ENCODE results near the gene FEM1B.

The FEM1B gene

GRCh38 chr15:68284616-68285258 is 7.2 kb downstream of the FEM1B start:
- no peak for DNase-seq (ENCODE audit: low read depth in 1 of 2, low spot score in 1 of 2)

- no peak for DNase-seq (ENCODE audit: low read depth in 1 of 2, low spot score in 1 of 2)
These were observed 7.9 kb downstream of the FEM1B start for GRCh38 chr15:68285259-68285980.

GRCh38 chr15:68286256-68286655 is 8.7 kb downstream of the FEM1B start:
- no peak for DNase-seq (ENCODE audit: low read depth in 1 of 2, low spot score in 1 of 2)

- DNase-seq (ENCODE audit: low read depth in 1 of 2, low spot score in 1 of 2), result no peak
These were observed 11.5 kb downstream of the FEM1B start for GRCh38 chr15:68289057-68289456.

GRCh38 chr15:68289621-68290352 is 12.2 kb downstream of the FEM1B start:
- no peak for DNase-seq (ENCODE audit: low read depth in 1 of 2, low spot score in 1 of 2)

GRCh38 chr15:68290715-68291114 is 13.2 kb downstream of the FEM1B start:
- no peak for DNase-seq (ENCODE audit: low read depth in 1 of 2, low spot score in 1 of 2)

- DNase-seq (ENCODE audit: low read depth in 1 of 2, low spot score in 1 of 2), result no peak
These were observed 14.7 kb downstream of the FEM1B start for GRCh38 chr15:68292157-68292781.

- no peak for DNase-seq (ENCODE audit: low read depth in 1 of 2, low spot score in 1 of 2)
These were observed 15.4 kb downstream of the FEM1B start for GRCh38 chr15:68292967-68293366.

- no peak for DNase-seq (ENCODE audit: low read depth in 1 of 2, low spot score in 1 of 2)
These were observed 17.7 kb downstream of the FEM1B start for GRCh38 chr15:68295014-68295805.

GRCh38 chr15:68298336-68298735 is 20.8 kb downstream of the FEM1B start:
- DNase-seq (ENCODE audit: low read depth in 1 of 2, low spot score in 1 of 2), result no peak

- peak in 1 of 2 donors; percentile 16 for DNase-seq (ENCODE audit: low read depth in 1 of 2, low spot score in 1 of 2)
These were observed 21.4 kb downstream of the FEM1B start for GRCh38 chr15:68298882-68299381.

- DNase-seq (ENCODE audit: low read depth in 1 of 2, low spot score in 1 of 2), result no peak
These were observed 21.9 kb downstream of the FEM1B start for GRCh38 chr15:68299436-68299835.

- no peak for DNase-seq (ENCODE audit: low read depth in 1 of 2, low spot score in 1 of 2)
These were observed 22.8 kb downstream of the FEM1B start for GRCh38 chr15:68300115-68300940.

GRCh38 chr15:68301301-68301700 is 23.8 kb downstream of the FEM1B start:
- DNase-seq (ENCODE audit: low read depth in 1 of 2, low spot score in 1 of 2), result no peak

GRCh38 chr15:68302729-68303128 is 25.2 kb downstream of the FEM1B start:
- DNase-seq (ENCODE audit: low read depth in 1 of 2, low spot score in 1 of 2), result no peak

- DNase-seq (ENCODE audit: low read depth in 1 of 2, low spot score in 1 of 2), result no peak
These were observed 25.6 kb downstream of the FEM1B start for GRCh38 chr15:68303134-68303533.

- no peak for DNase-seq (ENCODE audit: low read depth in 1 of 2, low spot score in 1 of 2)
These were observed 26.3 kb downstream of the FEM1B start for GRCh38 chr15:68303560-68304436.

- DNase-seq (ENCODE audit: low read depth in 1 of 2, low spot score in 1 of 2), result no peak
These were observed 27.2 kb downstream of the FEM1B start for GRCh38 chr15:68304589-68305337.

All from activated CD4-positive, alpha-beta T cell treated with anti-CD3 and anti-CD28 coated beads, Interleukin-2, amount 50 U/mL, for 24 hours (primary cell).